ENCODE data around the gene BRD3OS.

DNA sequence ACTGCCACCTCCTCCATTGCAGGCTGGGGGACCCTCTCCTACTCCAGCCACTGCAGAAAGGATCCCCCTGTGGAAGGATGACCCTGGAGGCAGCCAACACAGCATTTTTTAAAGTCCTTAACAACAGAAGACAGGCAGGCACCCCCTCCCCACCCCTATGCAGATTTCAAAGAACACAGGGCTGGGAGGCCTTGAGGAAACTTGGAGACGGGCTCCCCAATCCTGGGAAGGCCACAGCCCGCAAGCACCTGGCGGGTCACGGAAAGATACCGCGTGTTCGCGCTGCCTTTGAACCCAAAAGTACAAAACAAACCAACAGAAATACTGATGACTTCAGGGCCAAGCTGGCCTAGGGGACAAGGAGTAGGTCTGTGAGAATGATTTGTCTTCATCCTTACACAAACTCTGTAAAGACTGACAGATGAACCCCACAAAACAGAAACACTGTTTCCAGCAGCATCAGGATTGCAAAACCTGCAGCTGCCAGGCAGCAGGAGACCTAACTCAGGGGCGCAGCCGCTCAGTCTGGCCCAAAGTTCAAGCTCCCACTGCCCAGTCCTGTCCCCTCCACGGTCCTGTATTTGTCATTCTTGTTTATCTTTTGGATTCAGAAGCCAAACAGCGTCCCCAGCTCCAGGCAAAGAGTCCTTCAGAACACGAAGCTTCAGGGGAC, 46.9 kb upstream of the BRD3OS start:
- TF ChIP-seq RAD21 (IDR thresholded peaks at IDR 0.05; ENCODE audit: low read depth) (no peak), EP300 (IDR thresholded peaks at IDR 0.05; ENCODE audit: borderline replicate concordance) (no peak), EGR1 (IDR thresholded peaks at IDR 0.05) (no peak), CREB1 (IDR thresholded peaks at IDR 0.05; ENCODE audit: low read depth) (no peak), CEBPB (IDR thresholded peaks at IDR 0.05) (no peak), TAF1 (IDR thresholded peaks at IDR 0.05; ENCODE audit: low read depth) (no peak), TEAD4 (IDR thresholded peaks at IDR 0.05) (no peak)
- TF ChIP-seq, protein P1, sequence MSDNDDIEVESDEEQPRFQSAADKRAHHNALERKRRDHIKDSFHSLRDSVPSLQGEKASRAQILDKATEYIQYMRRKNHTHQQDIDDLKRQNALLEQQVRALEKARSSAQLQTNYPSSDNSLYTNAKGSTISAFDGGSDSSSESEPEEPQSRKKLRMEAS (IDR thresholded peaks at IDR 0.05) = no peak
- TF ChIP-seq, protein P2, sequence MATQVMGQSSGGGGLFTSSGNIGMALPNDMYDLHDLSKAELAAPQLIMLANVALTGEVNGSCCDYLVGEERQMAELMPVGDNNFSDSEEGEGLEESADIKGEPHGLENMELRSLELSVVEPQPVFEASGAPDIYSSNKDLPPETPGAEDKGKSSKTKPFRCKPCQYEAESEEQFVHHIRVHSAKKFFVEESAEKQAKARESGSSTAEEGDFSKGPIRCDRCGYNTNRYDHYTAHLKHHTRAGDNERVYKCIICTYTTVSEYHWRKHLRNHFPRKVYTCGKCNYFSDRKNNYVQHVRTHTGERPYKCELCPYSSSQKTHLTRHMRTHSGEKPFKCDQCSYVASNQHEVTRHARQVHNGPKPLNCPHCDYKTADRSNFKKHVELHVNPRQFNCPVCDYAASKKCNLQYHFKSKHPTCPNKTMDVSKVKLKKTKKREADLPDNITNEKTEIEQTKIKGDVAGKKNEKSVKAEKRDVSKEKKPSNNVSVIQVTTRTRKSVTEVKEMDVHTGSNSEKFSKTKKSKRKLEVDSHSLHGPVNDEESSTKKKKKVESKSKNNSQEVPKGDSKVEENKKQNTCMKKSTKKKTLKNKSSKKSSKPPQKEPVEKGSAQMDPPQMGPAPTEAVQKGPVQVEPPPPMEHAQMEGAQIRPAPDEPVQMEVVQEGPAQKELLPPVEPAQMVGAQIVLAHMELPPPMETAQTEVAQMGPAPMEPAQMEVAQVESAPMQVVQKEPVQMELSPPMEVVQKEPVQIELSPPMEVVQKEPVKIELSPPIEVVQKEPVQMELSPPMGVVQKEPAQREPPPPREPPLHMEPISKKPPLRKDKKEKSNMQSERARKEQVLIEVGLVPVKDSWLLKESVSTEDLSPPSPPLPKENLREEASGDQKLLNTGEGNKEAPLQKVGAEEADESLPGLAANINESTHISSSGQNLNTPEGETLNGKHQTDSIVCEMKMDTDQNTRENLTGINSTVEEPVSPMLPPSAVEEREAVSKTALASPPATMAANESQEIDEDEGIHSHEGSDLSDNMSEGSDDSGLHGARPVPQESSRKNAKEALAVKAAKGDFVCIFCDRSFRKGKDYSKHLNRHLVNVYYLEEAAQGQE (IDR thresholded peaks at IDR 0.05; ENCODE audit: low read depth) = no peak

All from Ishikawa (cell line).